WI38 (cell line): ENCODE results near the gene GAS2L3.

Source experiments
- H3K4me3 ChIP-seq: 2 replicates; pipeline ENCODE4 v1.5.1; 2011; ENCODE audit warnings: low read depth, mild to moderate bottlenecking, control low read depth, low read length
- TF ChIP-seq, protein P1 (sequence below): IDR thresholded peaks from 2 replicates; pipeline ENCODE4 v1.5.1; 2012; ENCODE audit warnings: low read depth, mild to moderate bottlenecking, control low read depth, low read length

The GAS2L3 gene

DNA sequence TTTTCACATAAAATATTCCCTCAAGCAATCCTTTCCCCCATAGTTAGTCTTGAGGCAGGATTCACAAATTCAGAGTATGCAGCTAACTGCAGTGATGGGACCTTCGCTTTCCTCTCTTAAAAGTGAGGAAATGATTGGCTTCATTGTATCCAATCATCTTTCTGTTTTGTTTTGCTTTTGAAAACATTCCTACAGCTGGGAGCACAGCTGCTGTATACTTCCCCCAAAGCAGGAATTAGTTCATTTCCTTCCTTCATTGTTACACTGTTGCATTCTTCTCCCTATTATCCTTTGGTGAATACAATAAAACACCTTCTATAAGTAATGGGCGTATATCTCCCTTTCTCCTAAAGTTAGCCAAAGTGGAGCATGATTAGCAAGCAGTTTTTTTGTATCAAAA lies 9.4 kb upstream of the GAS2L3 start:
- TF ChIP-seq, protein P1, sequence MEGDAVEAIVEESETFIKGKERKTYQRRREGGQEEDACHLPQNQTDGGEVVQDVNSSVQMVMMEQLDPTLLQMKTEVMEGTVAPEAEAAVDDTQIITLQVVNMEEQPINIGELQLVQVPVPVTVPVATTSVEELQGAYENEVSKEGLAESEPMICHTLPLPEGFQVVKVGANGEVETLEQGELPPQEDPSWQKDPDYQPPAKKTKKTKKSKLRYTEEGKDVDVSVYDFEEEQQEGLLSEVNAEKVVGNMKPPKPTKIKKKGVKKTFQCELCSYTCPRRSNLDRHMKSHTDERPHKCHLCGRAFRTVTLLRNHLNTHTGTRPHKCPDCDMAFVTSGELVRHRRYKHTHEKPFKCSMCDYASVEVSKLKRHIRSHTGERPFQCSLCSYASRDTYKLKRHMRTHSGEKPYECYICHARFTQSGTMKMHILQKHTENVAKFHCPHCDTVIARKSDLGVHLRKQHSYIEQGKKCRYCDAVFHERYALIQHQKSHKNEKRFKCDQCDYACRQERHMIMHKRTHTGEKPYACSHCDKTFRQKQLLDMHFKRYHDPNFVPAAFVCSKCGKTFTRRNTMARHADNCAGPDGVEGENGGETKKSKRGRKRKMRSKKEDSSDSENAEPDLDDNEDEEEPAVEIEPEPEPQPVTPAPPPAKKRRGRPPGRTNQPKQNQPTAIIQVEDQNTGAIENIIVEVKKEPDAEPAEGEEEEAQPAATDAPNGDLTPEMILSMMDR: no peak
- no peak overlapping the region for H3K4me3 ChIP-seq

DNA sequence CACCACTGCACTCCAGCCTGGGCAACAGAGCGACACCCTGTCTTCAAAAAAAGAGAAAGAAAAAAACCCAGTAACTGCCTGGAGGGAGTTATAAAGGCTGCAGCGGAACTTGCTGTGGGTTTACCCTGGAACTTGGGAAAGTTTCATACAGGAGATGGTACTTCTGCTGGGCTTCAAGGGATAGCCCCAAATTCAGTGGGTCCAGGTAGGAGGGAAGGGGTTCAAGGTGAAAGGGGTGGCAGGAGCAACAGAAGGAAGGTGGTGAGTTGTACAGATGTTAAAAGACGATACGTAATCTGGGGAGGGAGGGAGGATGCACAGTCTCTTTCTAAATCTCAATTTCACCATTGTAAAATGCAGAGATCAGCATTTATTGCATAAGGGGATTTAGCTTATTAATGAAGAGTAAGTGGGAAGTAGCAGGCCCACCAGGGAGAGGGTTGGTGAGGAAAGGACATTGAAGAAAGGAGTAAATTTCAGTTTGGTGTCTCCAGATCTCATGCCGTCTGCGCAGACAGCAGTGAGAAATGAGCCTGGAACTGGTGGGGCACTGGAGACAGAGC lies 8.5 kb upstream of the GAS2L3 start:
- TF ChIP-seq, protein P1: no peak
- no peak overlapping the region for H3K4me3 ChIP-seq

DNA sequence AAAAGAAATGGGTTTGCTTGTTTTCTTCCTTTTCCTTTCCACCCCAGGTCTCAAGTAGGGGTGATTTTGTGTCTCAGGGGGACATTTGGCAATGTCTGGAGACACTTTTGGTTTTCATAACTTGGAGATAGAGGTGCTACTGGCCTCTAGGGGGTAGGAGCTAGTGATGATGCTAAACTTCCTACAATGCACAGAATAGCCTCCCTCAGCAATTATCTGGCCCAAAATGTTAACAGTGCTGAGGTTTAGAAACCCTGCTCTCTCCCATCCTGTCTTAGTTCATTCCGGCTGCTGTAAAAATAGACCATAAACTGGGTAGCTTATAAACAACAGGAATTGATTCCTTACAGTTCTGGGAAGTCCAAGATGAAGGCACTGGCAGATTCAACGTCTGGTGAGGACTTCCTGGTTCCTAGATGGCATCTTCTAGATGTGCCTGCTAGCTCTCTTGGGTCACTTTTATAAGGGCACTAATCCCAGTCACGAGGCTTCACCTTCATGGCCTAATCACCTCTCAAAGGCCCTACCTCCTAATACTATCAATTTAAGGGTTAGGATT lies 7.4 kb upstream of the GAS2L3 start:
- no peak overlapping the region for H3K4me3 ChIP-seq

DNA sequence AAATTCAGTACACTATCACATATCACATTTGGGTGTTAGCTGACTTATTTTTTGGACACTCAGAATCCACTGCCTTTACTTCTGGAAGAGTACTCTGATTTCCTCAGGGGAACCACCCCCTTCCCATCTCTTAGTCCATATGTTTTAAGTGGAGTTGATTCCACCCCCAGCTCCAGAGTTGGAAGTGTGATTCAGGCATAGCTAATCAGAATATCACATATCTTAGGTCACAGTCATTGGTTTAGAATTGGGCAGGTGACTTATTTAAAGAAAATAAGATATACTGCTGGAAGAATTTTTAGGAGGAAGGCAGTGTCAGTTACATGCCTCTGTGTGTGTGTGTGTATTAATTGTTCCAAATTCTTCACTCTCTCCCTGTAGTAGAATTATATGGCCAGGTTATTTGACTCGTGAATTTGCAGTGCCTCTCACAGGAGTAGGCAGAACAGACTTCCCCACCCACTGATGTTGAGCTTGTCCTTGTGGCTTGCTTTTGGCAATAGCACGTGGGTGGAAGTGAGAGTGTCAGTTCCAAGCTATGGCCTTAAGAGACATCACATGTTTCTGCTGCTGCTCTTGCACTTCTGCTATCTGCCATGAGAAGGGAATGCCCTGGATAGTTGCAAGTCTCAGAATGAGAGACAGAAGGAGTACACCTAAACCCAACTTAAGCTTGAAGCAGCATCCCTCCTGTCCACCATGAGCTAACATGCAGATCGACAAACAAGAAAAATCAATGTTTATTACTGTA lies 6.4 kb upstream of the GAS2L3 start:
- TF ChIP-seq, protein P1: no peak
- H3K4me3 ChIP-seq: no peak overlapping the region

More for the DNA sequence above, 7.4 kb upstream of the GAS2L3 start:
- TF ChIP-seq, protein P1: no peak

DNA sequence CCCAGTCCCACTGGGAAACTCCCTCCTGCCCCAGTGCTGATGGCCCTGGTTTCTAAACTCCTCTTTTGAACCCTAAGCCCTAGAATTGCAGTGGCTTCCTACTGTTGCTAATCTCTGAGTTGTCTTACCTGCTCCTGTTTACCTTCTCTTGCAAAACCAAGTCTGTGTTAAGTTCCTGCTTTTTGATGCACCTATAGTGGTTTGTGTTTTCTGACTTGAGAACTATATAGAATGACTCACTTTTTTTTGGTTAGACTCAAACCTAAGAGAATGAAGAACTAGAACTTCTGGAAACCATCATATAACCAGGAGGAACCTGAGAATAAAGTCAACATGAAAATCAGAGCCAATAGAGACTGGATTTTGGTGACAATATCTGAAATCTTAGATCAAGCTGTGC lies 5.5 kb upstream of the GAS2L3 start:
- TF ChIP-seq, protein P1: no peak
- no peak overlapping the region for H3K4me3 ChIP-seq

DNA sequence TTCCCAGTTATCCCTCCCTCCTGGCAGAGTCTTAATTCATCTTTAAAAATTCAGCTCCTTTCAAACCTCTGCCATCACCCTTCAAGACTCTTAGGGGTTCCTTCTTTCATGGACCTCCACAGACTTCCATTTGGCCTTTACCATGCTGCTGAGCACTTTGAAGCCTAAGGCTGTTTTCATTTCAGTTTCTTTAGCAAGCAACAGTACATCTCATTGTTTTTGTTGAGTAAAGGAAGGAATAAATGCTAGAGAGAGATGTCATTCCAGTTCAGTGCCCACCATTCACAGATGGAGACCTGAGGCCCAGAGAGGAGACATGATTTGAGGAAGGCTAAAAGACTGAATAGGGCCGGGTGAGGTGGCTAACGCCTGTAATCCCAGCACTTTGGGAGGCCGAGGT lies 1.3 kb upstream of the GAS2L3 start:
- TF ChIP-seq, protein P1: no peak
- H3K4me3 ChIP-seq: no peak overlapping the region

DNA sequence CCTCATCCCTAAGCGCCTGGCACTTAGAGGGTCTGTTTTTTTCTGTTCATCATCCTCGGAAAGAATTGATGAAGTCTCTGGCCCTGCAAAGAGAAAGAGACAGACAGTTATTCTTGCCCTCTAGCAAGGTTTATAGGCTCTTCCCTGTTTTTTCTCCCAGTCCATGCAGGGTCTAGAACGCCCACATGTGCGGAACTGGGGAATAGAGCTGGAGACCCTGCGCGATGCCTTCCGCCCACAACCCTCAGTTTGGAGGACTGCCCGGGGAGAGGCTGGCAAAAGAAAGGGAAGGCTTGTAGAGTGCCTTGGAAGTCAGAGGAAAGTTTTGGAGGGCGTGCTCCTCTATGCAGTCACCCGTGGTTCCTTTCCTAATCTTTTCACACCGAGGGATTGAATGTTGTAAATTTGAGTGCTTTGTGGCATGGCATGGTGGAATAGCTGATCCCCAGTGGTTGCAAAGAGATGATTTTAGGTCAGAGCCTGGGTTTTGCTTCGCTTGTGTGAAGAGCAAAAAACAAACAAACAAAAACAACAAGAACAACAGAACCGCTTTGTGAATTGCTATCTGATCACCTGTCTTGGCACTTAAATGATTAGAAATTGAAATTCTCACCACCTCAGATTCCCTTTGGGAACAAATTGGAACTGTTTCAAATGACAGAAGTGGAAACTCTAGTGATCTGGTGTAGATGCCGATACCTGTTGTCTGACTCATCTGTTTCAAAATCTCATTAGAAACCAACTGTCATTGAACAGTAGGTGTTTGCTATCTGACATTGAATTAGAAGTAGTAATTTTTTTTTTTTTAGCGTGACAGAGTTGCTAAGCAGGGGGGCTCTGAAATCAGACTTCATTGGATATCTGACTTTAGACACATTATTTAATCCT lies 947 bp downstream of the GAS2L3 start:
- TF ChIP-seq, protein P1: no peak
- H3K4me3 ChIP-seq: peak overlapping the region; percentile 89
